ENCODE measurements around the gene SCRN2. TPM values are rescaled to one million over a fixed set of nuclear protein-coding genes. Genes with fewer than 3 reads are reported as not detected.
A peak's percentile ranks its signal among the peaks of the same experiment; 100 is the strongest.

The SCRN2 gene
- total and polyA plus RNA-seq, 2 of the 8 experiments (the other 6 are each of a cell fraction or from before 2014, with no cell fraction given), result 24.4 to 42.3 TPM

DNA sequence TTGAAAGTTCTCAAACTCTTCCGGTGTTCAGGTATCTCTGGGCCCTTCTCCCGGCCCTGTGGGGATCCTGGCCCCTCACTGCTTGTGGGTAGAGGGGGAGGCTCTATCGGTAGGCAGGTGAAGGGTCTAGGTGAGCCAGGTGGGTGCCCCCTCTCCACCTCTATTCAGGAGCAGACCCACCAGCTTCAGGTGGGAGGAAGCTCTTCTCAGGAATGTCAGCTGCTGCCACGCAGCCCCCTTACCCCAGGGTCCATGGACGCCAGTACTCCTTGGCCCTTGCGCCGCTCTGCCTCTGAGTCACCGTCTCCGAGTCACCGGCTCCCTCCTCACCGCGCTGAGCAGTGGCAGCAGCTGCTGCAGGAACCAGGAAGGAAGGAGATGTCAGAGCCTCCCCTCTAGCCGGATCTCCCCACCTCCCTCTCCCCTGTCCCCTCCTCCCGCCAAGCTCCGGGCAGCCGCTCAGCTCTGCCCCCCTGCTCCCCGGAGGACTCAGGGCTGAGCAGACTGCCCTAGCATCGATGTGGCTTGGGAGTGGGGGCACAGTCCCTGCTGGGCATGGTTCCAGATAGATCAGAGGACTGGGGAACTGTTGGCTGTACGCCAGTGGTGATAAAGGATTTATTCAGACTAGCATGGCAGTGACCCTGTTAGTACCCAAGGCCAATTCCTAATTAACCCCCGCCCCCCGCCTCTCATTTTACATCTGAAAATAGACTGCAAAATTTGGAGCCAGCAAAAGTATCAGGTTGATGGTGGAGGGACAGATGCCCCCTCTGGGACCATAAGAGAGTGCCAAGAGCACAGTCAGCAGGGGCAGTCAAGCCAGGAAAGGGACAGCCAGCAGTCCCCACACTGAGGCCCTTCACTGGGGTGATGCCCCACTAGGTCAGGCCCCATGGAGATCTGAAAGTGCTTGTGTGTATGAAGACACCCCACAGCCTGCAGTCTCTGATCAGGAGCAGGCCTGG is 19.4 kb downstream of the SCRN2 start, which contains the start of gene OSBPL7 (continued):
- TF ChIP-seq HDAC2 (IDR thresholded peaks at IDR 0.05; ENCODE audit: borderline replicate concordance in 1 of 2, low read depth in 2 of 2, low read length in 2 of 2) (peak in 1 of 2 experiments; percentile 91; a peak in 2 of 4 replicates), SIX5 (IDR thresholded peaks at IDR 0.05; ENCODE audit: low read depth, low read length) (no peak), POU5F1 (IDR thresholded peaks at IDR 0.05; ENCODE audit: low read depth, low read length) (no peak), TAF7 (optimal IDR thresholded peaks at IDR 0.05; ENCODE audit: borderline replicate concordance, low read depth, low read length) (no peak), SP4 (IDR thresholded peaks at IDR 0.05; ENCODE audit: low read length) (no peak), PHF8 (conservative IDR thresholded peaks at IDR 0.05; ENCODE audit: low read depth, low read length) (no peak), SAP30 (IDR thresholded peaks at IDR 0.05; ENCODE audit: insufficient read depth, insufficient replicate concordance, low read length) (peak; percentile 96), GTF2F1 (IDR thresholded peaks at IDR 0.05; ENCODE audit: borderline replicate concordance, low read depth, low read length) (no peak)
- TF ChIP-seq, protein P1, sequence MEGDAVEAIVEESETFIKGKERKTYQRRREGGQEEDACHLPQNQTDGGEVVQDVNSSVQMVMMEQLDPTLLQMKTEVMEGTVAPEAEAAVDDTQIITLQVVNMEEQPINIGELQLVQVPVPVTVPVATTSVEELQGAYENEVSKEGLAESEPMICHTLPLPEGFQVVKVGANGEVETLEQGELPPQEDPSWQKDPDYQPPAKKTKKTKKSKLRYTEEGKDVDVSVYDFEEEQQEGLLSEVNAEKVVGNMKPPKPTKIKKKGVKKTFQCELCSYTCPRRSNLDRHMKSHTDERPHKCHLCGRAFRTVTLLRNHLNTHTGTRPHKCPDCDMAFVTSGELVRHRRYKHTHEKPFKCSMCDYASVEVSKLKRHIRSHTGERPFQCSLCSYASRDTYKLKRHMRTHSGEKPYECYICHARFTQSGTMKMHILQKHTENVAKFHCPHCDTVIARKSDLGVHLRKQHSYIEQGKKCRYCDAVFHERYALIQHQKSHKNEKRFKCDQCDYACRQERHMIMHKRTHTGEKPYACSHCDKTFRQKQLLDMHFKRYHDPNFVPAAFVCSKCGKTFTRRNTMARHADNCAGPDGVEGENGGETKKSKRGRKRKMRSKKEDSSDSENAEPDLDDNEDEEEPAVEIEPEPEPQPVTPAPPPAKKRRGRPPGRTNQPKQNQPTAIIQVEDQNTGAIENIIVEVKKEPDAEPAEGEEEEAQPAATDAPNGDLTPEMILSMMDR (IDR thresholded peaks at IDR 0.05; ENCODE audit: control extremely low read depth in 1 of 3, insufficient read depth in 1 of 3, low read depth in 1 of 3, low read length in 3 of 3), result peak; percentile 36 to 59 (median 51)

Measured in H1 (cell line).